Posterior cingulate gyrus (tissue), 11 donors: Measurements from ENCODE around the gene OTOG.

Experiments used
- DNase-seq, 10 donors: peaks; one replicate each; pipeline versions ENCODE4 v3.0.0 to v3.0.0-alpha.2; 2020 to 2021; ENCODE audit warnings: mixed read lengths in 3 of 10
- intact Hi-C: fragments of 100-400 bp; cut with DNase I; formaldehyde crosslinking; loops from one replicate; pipeline ENCODE4 v1.15.1; 2023

The OTOG gene

GRCh38 chr11:17601256-17601671, 54.2 kb downstream of the OTOG start:
- intact Hi-C loops, result no loop called here
- no peak for DNase-seq

- intact Hi-C loops, result no loop called here
- DNase-seq, result no peak
Observed at GRCh38 chr11:17601676-17602075, 54.6 kb downstream of the OTOG start.

- intact Hi-C loops, result no loop called here
- no peak for DNase-seq
Observed at GRCh38 chr11:17602105-17603001, 55.3 kb downstream of the OTOG start.

DNA sequence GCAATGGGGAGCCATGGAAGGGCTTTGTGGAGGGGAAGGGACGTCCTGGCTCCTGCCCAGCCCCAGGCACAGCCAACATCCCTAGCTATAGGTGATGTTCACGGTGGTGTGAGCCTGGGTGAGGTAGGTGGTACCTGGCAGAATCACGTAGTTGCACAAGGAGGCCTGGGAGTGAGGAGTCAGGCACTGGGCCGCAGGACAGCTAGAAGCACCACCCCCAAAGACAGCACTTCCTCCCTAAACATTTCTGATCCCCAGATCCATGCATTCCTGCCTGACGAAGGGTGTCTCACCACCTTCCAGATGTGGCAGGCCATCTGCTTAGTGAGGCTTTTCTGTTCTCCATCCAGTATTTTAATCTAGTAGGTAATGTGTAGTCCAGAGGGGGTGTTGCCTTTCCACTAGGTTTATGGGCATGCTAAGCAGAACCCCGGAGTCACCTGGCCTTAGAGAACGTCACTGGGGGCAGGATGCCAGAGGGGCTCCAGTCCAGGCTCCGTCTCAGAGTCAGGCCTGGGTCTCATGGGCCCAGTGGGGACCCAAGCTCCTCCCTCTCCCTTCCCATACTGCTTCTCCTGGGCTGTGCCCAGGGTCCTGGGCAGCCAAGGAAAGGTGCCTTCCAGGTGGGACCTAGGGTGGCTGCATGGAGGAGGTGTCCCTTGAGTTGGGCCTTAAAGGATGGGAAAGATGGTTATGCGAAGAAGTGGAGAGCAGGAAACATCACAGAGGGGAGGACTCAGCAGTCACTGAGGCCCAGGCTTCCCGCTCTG, 56.2 kb downstream of the OTOG start:
- intact Hi-C loops, result no loop called here
- DNase-seq, result no peak

DNA sequence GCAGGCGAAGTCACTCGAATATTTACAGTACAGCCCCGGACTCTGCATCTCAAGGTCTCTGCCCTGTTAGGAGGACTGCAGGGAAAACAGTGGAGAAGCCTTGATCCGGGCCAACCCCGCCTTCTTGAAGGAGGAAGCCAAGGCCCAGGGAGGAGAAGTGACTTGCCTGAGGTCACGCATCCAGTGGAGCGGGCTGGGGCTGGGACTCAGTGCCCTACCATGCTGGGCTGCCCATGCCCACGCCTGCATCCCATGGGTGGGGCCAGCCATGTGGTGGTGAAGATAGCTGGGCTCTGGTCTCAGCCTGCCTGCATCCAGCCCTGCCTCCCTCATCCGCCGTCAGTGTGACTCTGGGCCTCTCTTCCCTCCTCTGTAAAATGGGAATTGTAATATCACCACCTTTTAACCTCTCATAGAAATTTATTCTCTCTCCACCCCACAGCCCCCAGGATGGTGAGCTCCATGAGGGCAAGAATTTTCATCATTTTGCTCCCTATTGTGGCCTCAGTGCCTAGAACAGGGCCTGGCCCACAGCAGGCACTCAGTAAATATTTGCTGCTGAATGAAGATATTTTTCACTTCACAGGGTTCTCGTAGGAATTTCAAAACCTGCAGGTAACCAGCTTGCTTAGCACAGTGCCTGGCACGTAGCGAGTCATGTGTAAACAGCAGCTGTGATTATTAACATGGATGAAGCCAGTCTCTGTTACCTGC, 57.3 kb downstream of the OTOG start:
- intact Hi-C loops, result no loop called here
- no peak for DNase-seq

- intact Hi-C loops, result no loop called here
- no peak for DNase-seq
Observed at GRCh38 chr11:17604915-17605233, 57.8 kb downstream of the OTOG start.

GRCh38 chr11:17605651-17606122, 58.6 kb downstream of the OTOG start:
- intact Hi-C loops, result no loop called here
- peak in 1 of 10 donors; percentile 83 for DNase-seq

- no peak for DNase-seq
- intact Hi-C loops, result no loop called here
Observed at GRCh38 chr11:17606233-17607082, 59.4 kb downstream of the OTOG start.

DNA sequence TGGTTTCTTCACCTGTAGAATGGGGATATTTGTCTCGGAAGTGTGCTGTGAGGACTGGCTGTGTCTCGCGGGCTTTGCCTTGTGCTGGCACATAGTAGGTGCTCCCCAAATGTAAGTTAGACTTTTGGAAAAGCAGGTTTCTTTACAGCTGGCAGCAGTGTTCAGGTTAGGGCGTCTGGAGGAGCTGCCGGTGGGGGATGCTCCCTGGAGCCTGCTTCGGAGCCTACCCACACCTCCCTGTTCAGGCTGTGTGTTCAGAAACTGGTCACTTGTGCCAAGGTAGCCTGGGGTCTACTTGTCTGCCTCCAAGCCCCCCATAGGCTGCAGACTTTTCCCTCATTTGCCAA, 60.0 kb downstream of the OTOG start:
- DNase-seq, result no peak
- intact Hi-C loops, result no loop called here

- intact Hi-C loops, result no loop called here
- peak in 2 of 10 donors; percentile 54 to 79 for DNase-seq
Observed at GRCh38 chr11:17607591-17608570, 60.8 kb downstream of the OTOG start.

DNA sequence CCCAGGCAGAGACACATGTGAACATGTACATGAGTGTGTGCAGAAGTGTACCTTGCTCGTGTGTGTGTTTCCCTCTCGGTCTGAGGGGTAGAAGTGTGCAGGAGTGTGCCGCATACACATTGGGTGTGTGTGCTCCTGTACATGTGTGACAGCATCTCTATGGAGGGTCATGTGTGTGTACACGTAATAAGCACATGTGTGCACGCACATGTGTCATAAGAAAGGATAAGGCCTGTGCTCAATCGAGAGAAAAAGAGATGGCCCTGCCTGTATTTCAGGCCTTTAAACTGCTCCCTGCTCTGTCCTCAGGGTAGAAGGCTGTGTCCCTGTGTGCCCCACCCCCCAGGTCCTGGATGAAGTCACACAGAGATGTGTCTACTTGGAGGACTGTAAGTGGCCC, 61.8 kb downstream of the OTOG start:
- intact Hi-C loops, result no loop called here
- DNase-seq, result no peak

- DNase-seq, result peak in 1 of 10 donors; percentile 80
- intact Hi-C loops, result no loop called here
Observed at GRCh38 chr11:17609291-17610084, 62.4 kb downstream of the OTOG start.

- intact Hi-C loops, result no loop called here
Observed at GRCh38 chr11:17610085-17610894, 63.2 kb downstream of the OTOG start.

GRCh38 chr11:17611049-17611448, 64.0 kb downstream of the OTOG start:
- no peak for DNase-seq
- intact Hi-C loops, result no loop called here

More at GRCh38 chr11:17610085-17610894, 63.2 kb downstream of the OTOG start:
- DNase-seq, result peak in 1 of 10 donors; percentile 77

- intact Hi-C loops, result no loop called here
- no peak for DNase-seq
Observed at GRCh38 chr11:17611503-17612220, 64.6 kb downstream of the OTOG start.
